Myocyte (in vitro differentiated cells): ENCODE measurements around the gene PSMD5. TPM values are rescaled to one million over a fixed set of nuclear protein-coding genes. Genes with fewer than 3 reads are reported as not detected.

Experiments
- DNase-seq: peaks from one replicate; pipeline ENCODE4 v3.0.0-alpha.2; 2012; ENCODE audit warnings: low read depth
- total RNA-seq: library from RNA; depleted of rRNA; stranded (reverse); fragments of >200 nt; gene quantifications from 2 replicates; pipeline ENCODE4 v1.2.3, GENCODE V29; 2014

The PSMD5 gene
- total RNA-seq, 1 donor from 2014 or later: 34.8 TPM

DNA sequence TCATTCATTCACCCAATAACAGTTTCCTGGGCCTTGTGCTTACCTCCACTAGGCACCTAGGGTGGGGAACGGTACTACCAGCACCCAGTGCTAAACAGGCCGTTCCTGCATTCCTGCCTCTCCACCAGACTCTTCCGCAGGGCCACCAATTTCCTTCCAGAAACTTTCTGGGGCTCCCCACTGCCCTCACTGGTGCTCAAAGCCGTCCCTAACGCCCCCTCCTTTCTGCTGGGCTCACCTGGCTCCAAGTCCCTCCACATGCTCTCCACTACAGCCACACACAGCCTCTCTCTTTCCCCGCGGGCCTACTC, 32.9 kb upstream of the PSMD5 start:
- no peak for DNase-seq

DNA sequence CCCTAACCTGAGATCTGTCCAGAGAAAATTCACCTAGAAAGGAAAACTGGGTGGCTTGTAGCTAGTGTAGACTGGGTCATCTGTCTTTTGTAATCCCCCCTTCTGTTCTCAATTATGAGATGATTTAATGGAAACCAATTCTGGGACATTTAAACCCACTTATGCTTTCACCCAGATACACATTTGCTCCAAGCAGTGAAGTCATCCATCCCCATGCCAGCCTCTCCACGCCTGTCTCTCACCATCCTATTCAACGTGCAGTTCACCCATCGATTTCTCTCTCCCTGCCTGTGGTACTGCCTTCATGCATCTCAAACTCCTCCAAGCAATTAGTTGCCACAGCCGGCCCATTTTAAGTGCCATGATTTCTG, 32.5 kb upstream of the PSMD5 start:
- DNase-seq: no peak

- no peak for DNase-seq
These were observed 31.8 kb upstream of the PSMD5 start for GRCh38 chr9:120874226-120875194.

DNA sequence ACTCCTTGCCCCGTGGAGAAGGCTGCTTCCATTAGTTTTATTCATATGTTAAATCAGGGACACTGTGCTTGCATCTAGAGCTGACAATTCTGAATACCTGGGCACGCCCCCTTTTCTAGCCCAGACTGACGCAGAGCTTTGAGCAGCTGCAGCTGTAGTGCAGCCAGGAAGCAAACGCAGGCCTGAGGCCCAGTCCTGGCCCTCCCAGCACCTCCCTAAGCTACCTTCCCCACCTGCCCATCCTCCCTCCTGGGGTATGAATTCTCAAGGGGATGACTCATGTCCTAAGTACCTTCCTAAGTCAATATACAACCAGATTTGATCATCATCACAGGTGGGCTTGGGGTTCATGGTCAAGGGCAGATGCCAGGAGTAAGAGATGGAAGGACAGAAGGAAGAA, 30.8 kb upstream of the PSMD5 start:
- no peak for DNase-seq

DNA sequence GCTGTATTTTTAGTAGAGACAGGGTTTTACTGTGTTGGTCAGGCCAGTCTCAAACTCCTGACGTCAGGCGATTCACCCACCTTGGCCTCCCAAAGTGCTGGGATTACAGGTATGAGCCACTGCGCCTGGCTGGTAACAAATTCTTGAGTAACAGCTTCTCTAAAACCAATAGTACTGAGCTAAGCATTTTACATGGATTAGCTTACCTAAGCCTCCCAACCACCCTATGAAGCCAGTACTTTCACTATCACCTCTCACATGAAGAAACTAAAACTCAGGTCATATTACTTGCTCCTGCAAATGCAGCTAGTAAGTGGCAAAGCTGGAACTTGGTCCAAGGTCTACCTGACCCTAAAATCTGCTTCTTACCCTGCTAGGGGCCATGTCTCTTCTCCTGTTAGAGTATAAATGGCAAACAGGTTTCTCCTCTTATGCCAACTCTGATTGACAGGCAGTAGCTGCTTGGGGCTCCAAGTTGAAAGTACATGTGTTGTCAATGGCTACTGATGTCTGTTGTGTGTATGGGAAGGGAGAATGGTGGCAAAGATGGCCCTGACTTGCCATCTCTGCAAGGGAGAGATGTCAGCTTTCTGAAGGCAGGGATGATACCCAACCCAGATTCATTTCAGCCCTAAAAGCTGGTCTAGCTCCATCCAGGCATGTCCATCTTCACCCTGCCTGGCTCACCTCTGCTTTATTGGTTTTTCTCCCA, 30.2 kb upstream of the PSMD5 start:
- no peak for DNase-seq

- DNase-seq: no peak
These were observed 27.5 kb upstream of the PSMD5 start for GRCh38 chr9:120870206-120870605.

GRCh38 chr9:120869726-120870125, 27.0 kb upstream of the PSMD5 start:
- no peak for DNase-seq

GRCh38 chr9:120869360-120869687, 26.6 kb upstream of the PSMD5 start:
- no peak for DNase-seq

GRCh38 chr9:120868676-120869359, 26.1 kb upstream of the PSMD5 start:
- peak; percentile 93 for DNase-seq

DNA sequence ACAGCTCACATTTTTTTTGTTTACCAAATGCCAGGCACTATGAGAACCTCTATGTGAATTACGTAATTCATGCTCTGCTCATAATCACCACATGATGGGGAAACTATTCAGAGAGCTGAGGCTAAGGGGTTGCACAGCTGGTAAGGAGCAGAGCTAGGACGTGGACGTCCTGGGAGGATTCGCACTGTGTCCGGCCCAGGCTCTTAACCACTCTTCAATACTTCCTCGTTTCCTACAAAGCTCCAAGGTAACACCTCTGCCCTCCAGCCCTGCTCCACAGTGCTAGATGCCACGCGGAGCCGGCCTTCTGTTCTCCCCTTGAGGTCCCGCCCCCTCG, 25.6 kb upstream of the PSMD5 start:
- DNase-seq: no peak

GRCh38 chr9:120867676-120868338, 25.1 kb upstream of the PSMD5 start:
- no peak for DNase-seq

- DNase-seq: no peak
These were observed 23.9 kb upstream of the PSMD5 start for GRCh38 chr9:120866651-120867050.

GRCh38 chr9:120865809-120866208, 23.1 kb upstream of the PSMD5 start:
- no peak for DNase-seq

- DNase-seq: no peak
These were observed 22.5 kb upstream of the PSMD5 start for GRCh38 chr9:120865176-120865575.

GRCh38 chr9:120864719-120865118, 22.0 kb upstream of the PSMD5 start:
- DNase-seq: no peak

DNA sequence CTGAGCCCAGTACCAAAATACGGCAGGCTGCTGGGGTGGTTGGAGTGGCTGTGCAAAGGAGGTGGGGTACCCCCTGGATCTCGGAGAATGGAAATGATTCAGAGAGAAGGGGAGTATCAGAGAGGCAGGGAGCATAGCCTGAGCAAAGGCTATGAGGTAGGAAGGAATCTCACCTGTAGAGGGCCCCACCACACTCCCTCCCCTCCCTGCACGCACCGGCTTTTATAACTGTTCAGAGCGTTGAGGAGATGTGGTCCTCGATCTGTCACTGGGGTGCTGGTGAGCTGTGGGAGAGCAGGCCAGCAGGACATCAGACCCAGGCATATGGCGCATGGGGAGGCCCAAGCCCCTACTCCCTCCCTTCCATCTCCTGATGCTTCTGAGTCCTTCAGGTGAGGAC, 21.1 kb upstream of the PSMD5 start:
- DNase-seq: no peak

DNA sequence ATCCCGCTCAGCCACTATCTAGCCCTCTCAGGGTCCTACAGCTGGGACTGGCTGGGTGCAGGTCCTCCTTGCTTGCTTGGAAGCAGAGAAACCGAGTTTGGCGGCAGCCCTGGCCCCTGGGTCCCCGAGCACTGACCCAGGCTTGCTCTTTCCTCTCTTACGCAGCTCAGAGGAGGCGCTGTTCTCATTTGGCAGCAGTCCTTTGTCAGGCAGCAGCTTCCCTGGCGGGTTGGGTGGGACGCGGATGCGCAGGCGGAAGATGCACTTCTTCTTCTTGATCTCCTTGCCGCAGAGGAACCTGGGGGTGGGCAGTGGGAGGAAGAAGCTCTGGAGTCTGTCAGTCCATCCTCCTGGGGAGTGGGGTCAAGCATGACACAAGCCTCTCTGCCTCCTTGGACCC, 19.7 kb upstream of the PSMD5 start:
- no peak for DNase-seq

DNA sequence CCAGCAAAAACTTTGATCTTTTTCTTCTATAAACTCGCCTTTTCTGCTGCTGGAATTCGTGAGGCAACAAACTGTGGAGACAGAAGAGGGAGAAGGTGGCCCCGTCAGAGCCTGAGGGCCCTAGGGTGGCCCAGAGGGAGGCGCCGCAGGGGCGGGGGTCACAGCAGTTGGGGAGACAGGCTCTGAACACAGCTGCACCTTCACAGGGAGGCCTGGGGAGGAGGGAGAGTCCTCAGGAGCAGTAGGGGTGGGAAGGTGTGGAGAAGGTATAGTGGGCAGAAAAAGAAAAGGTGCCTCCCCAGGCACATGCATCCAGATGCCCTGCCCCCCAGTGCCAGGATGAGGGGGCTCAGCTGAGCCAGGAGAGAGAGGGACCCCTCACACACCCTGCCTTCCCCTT, 19.2 kb upstream of the PSMD5 start:
- DNase-seq: no peak

DNA sequence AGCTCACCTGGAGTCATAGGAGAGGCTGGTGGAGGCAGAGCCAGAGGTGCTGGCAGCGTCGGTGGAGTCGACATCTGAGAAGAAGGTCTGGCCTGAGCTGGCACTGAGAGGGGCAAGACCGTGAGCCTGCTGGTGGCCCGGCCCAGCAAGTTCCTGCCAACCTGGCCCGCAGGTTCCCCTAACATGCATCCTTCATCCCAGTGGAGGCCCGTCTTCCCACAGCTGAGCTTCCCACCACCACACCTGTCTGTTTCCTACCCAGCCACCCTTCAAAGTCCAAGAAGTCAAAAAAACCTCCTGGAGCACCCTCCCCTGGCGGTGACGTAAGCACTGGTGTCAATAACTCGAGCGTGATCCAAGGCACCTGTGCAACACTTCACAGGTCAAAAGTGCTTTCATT, 17.4 kb upstream of the PSMD5 start:
- DNase-seq: no peak

DNA sequence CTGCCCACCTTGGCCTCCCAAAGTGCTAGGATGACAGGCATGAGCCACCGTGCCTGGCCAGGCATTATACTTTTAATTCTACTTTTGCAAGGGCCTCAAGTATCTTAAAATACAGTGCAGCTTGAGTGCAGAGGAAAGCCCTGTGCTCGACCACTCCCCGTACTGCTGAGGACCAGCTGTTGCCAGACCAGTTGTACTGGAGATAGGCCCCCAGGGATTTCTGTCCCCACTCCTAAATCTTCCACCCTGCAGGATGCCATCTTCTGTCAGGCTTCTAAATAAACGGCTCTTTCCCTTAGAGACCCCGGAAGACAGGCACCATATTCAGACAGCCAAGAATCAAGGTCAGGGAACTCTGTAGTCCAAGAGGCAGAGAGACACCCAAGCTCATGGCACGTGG, 16.6 kb upstream of the PSMD5 start:
- peak; percentile 76 for DNase-seq

DNA sequence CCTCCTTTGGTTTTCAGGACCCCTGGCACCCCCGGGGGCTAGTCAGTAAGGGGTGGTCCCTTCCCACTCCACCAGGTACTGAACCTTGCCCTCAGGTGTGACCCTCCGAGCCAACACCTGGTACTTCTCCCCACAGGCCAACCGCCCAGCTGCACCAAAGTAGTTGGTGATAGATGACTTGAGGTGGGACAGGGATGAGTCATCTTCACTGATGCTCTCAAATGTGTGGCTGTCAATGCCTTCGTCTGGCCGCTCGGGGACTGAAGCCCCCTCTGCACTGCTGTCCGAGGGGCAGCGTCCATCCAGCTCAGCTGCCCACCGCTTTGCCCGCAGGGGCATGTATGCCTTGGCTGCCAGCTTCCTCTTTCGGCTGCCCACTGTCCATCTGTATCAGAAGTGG, 15.2 kb upstream of the PSMD5 start:
- DNase-seq: no peak

DNA sequence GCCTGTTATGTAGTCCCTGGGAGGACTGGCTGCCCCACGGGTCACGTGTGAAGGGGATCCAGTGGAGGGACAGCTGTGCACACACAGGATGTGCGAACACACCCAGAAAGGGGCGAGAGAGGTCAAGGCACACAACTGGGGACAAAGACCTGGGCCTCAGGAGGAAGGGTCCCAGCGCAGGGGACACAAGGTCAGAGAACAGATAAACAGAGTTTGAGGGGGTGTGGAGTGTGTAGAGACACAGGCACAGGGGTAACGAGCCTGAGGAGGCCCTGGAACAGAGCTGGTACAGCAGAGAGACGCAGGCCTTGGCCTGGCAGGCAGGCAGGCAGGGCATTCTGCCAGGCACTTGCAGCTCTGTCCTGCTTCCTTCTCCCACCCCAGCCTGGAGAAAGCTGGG, 14.8 kb upstream of the PSMD5 start:
- DNase-seq: no peak
